ENCODE data around the gene LIPH. TPM values are rescaled to one million over a fixed set of nuclear protein-coding genes. Genes with fewer than 3 reads are reported as not detected.

Gene LIPH
- polyA plus RNA-seq, 1 donor from 2014 or later: 0.05 TPM

GRCh38 chr3:185486394-185486793 lies 66.0 kb downstream of the LIPH start:
- Histone ChIP-seq H3F3A (ENCODE audit: insufficient read depth, low read length, poor library complexity, severe bottlenecking) (no peaks in the 10 kb centered on the region), H4K20me1 (ENCODE audit: insufficient read depth) (no peaks in the 10 kb centered on the region), H2AFZ (ENCODE audit: low read depth, low read length) (no peak overlapping the region), H3K36me3 (ENCODE audit: insufficient read depth, low read length) (no peaks in the 10 kb centered on the region), H3K27ac (ENCODE audit: low read length) (no peak overlapping the region), H3K9me2 (ENCODE audit: insufficient read depth, low read length) (no peaks in the 10 kb centered on the region), H3K79me2 (replicated peaks; ENCODE audit: insufficient read depth, low read length) (no peaks in the 10 kb centered on the region), H3K9ac (ENCODE audit: low read length) (no peak overlapping the region), H3K4me2 (ENCODE audit: low read length) (no peak overlapping the region), H3K27me3 (ENCODE audit: insufficient read depth, low read depth, low read length) (no peaks in the 10 kb centered on the region), H3K4me3 (ENCODE audit: low read length) (no peak overlapping the region), H3K9me3 (ENCODE audit: low read length) (no peaks in the 10 kb centered on the region)
- no peak for TF ChIP-seq RAD21 (conservative IDR thresholded peaks at IDR 0.05)
- TF ChIP-seq EZH2 (IDR thresholded peaks at IDR 0.05; ENCODE audit: borderline replicate concordance, insufficient read depth, low read length, poor library complexity, severe bottlenecking): no peak
- TF ChIP-seq EP300 (conservative IDR thresholded peaks at IDR 0.05; ENCODE audit: poor library complexity, severe bottlenecking): no peak
- TF ChIP-seq CTCF (IDR thresholded peaks at IDR 0.05; ENCODE audit: poor library complexity, severe bottlenecking): no peak
- no peak for TF ChIP-seq MXI1 (conservative IDR thresholded peaks at IDR 0.05; ENCODE audit: poor library complexity, severe bottlenecking)
- TF ChIP-seq TAF1 (IDR thresholded peaks at IDR 0.05; ENCODE audit: low read depth): no peak
- no peak for TF ChIP-seq POLR2AphosphoS5 (IDR thresholded peaks at IDR 0.05)
- no peak for TF ChIP-seq SMC3 (conservative IDR thresholded peaks at IDR 0.05; ENCODE audit: poor library complexity)
- TF ChIP-seq REST (IDR thresholded peaks at IDR 0.05; ENCODE audit: borderline replicate concordance): no peak

GRCh38 chr3:185484296-185484695 lies 68.1 kb downstream of the LIPH start:
- H3K9me3 ChIP-seq (ENCODE audit: low read length): no peaks in the 10 kb centered on the region
- no peaks in the 10 kb centered on the region for H3K9me2 ChIP-seq (ENCODE audit: insufficient read depth, low read length)
- H4K20me1 ChIP-seq (ENCODE audit: insufficient read depth): no peaks in the 10 kb centered on the region
- H3K9ac ChIP-seq (ENCODE audit: low read length): no peak overlapping the region
- H3K36me3 ChIP-seq (ENCODE audit: insufficient read depth, low read length): no peaks in the 10 kb centered on the region
- no peak overlapping the region for H3K27ac ChIP-seq (ENCODE audit: low read length)
- no peaks in the 10 kb centered on the region for H3K27me3 ChIP-seq (ENCODE audit: insufficient read depth, low read depth, low read length)
- H2AFZ ChIP-seq (ENCODE audit: low read depth, low read length): no peak overlapping the region
- H3K4me3 ChIP-seq (ENCODE audit: low read length): no peak overlapping the region
- H3K4me2 ChIP-seq (ENCODE audit: low read length): no peak overlapping the region
- H3F3A ChIP-seq (ENCODE audit: insufficient read depth, low read length, poor library complexity, severe bottlenecking): no peaks in the 10 kb centered on the region
- no peak for TF ChIP-seq EP300 (conservative IDR thresholded peaks at IDR 0.05; ENCODE audit: poor library complexity, severe bottlenecking)
- no peak for TF ChIP-seq RAD21 (conservative IDR thresholded peaks at IDR 0.05)
- no peak for TF ChIP-seq SMC3 (conservative IDR thresholded peaks at IDR 0.05; ENCODE audit: poor library complexity)
- no peak for TF ChIP-seq TAF1 (IDR thresholded peaks at IDR 0.05; ENCODE audit: low read depth)
- TF ChIP-seq EZH2 (IDR thresholded peaks at IDR 0.05; ENCODE audit: borderline replicate concordance, insufficient read depth, low read length, poor library complexity, severe bottlenecking): no peak
- no peak for TF ChIP-seq CTCF (IDR thresholded peaks at IDR 0.05; ENCODE audit: poor library complexity, severe bottlenecking)
- TF ChIP-seq MXI1 (conservative IDR thresholded peaks at IDR 0.05; ENCODE audit: poor library complexity, severe bottlenecking): no peak
- no peak for TF ChIP-seq POLR2AphosphoS5 (IDR thresholded peaks at IDR 0.05)
- no peak for TF ChIP-seq REST (IDR thresholded peaks at IDR 0.05; ENCODE audit: borderline replicate concordance)
- no peaks in the 10 kb centered on the region for H3K79me2 ChIP-seq (replicated peaks; ENCODE audit: insufficient read depth, low read length)

All from neural cell (in vitro differentiated cells).